Thymus (tissue), 11 donors: ENCODE measurements around the gene CEP83. TPM values are rescaled to one million over a fixed set of nuclear protein-coding genes. Genes with fewer than 3 reads are reported as not detected.

ENCODE experiments used
- DNase-seq, 9 donors: peaks; one replicate each; pipeline ENCODE4 v3.0.0-alpha.2; 2013; ENCODE audit warnings: low spot score in 9 of 9, low read depth in 6 of 9, missing footprints in 1 of 9
- H3K27ac ChIP-seq, 2 donors: one replicate each; pipeline ENCODE4 v1.5.1; 2013; ENCODE audit warnings: control low read depth in 1 of 2, low read depth in 1 of 2, low read length in 1 of 2, mild to moderate bottlenecking in 1 of 2, moderate library complexity in 1 of 2
- H3K27me3 ChIP-seq, 2 donors: one replicate each; pipeline ENCODE4 v1.5.1; 2013; ENCODE audit warnings: low read length in 1 of 2; ENCODE audit not compliant: control insufficient read depth in 2 of 2, insufficient read depth in 1 of 2
- H3K36me3 ChIP-seq, 2 donors: one replicate each; pipeline ENCODE4 v1.5.1; 2013; ENCODE audit warnings: low read length in 1 of 2, mild to moderate bottlenecking in 1 of 2, moderate library complexity in 1 of 2; ENCODE audit not compliant: control insufficient read depth in 2 of 2, insufficient read depth in 2 of 2
- H3K4me1 ChIP-seq, 2 donors: one replicate each; pipeline ENCODE4 v1.5.1; 2013; ENCODE audit warnings: low read length in 2 of 2; ENCODE audit not compliant: control insufficient read depth in 2 of 2, insufficient read depth in 2 of 2
- H3K4me3 ChIP-seq, 2 donors: one replicate each; pipeline ENCODE4 v1.5.1; 2013; ENCODE audit warnings: low read length in 2 of 2, control low read depth in 1 of 2, mild to moderate bottlenecking in 1 of 2
- H3K9me3 ChIP-seq, 2 donors: one replicate each; pipeline ENCODE4 v1.5.1; 2013; ENCODE audit warnings: low read length in 1 of 2, mild to moderate bottlenecking in 1 of 2; ENCODE audit not compliant: control insufficient read depth in 2 of 2, insufficient read depth in 1 of 2
- WGBS: extraction: QIAGEN DNeasy Blood & Tissue Kit; methylation state at CpG from one replicate; pipeline ENCODE4 v1.1.7; 2013; 5-methylcytosine and 5-hydroxymethylcytosine counted together
- polyA plus RNA-seq: library from polyadenylated mRNA; stranded (reverse); fragments of 200-250 nt; gene quantifications from one replicate; pipeline ENCODE4 v1.2.3, GENCODE V29; 2013
- total RNA-seq: library from RNA; stranded (reverse); fragments of 120-200 nt; gene quantifications from one replicate; pipeline ENCODE4 v1.2.4, GENCODE V29; 2013
- donor health status: healthy.

The CEP83 gene
- total and polyA plus RNA-seq, 2 donors = 15.1 TPM

GRCh38 chr12:94309373-94309772 lies 150.3 kb downstream of the CEP83 start:
- DNase-seq = no peak
- Histone ChIP-seq H3K27me3 (no peaks in the 10 kb centered on the region), H3K36me3 (peaks cover 3 to 15% of the 10 kb centered on the region in 2 donors), H3K4me3 (no peak overlapping the region), H3K27ac (no peak overlapping the region), H3K4me1 (no peaks in the 10 kb centered on the region), H3K9me3 (no peaks in the 10 kb centered on the region)
- WGBS = 96% methylated on average over 5 of the region's 5 CpGs

- WGBS = 95% methylated on average over 2 of the region's 2 CpGs
- DNase-seq = no peak
- Histone ChIP-seq H3K36me3 (peaks cover 3 to 16% of the 10 kb centered on the region in 2 donors), H3K27ac (no peak overlapping the region), H3K27me3 (no peaks in the 10 kb centered on the region), H3K4me3 (no peak overlapping the region), H3K4me1 (no peaks in the 10 kb centered on the region), H3K9me3 (no peaks in the 10 kb centered on the region)
Observed at GRCh38 chr12:94308612-94309011, 151.1 kb downstream of the CEP83 start.

- no peak for DNase-seq
- Histone ChIP-seq H3K27me3 (no peaks in the 10 kb centered on the region), H3K36me3 (peaks cover 3 to 16% of the 10 kb centered on the region in 2 donors), H3K4me1 (no peaks in the 10 kb centered on the region), H3K9me3 (no peaks in the 10 kb centered on the region), H3K27ac (no peak overlapping the region), H3K4me3 (no peak overlapping the region)
- 92% methylated on average over 9 of the region's 9 CpGs for WGBS
Observed at GRCh38 chr12:94305130-94305957, 154.3 kb downstream of the CEP83 start.

GRCh38 chr12:94304566-94305061 lies 155.1 kb downstream of the CEP83 start:
- 95% methylated on average over 3 of the region's 3 CpGs for WGBS
- H3K9me3 ChIP-seq = no peaks in the 10 kb centered on the region
- DNase-seq = no peak
- H3K4me1 ChIP-seq = no peaks in the 10 kb centered on the region
- H3K4me3 ChIP-seq = no peak overlapping the region
- no peaks in the 10 kb centered on the region for H3K27me3 ChIP-seq
- H3K36me3 ChIP-seq = peaks cover 3 to 23% of the 10 kb centered on the region in 2 donors
- H3K27ac ChIP-seq = no peak overlapping the region

GRCh38 chr12:94304012-94304411 lies 155.7 kb downstream of the CEP83 start:
- no peak overlapping the region for H3K27ac ChIP-seq
- 98% methylated on average over 1 of the region's 1 CpG for WGBS
- no peak for DNase-seq
- H3K27me3 ChIP-seq = no peaks in the 10 kb centered on the region
- no peaks in the 10 kb centered on the region for H3K9me3 ChIP-seq
- H3K4me3 ChIP-seq = no peak overlapping the region
- no peaks in the 10 kb centered on the region for H3K4me1 ChIP-seq
- peaks cover 3 to 23% of the 10 kb centered on the region in 2 donors for H3K36me3 ChIP-seq

- Histone ChIP-seq H3K27me3 (no peaks in the 10 kb centered on the region), H3K36me3 (peaks cover 4 to 29% of the 10 kb centered on the region in 2 donors), H3K4me1 (no peaks in the 10 kb centered on the region), H3K9me3 (no peaks in the 10 kb centered on the region), H3K27ac (no peak overlapping the region), H3K4me3 (no peak overlapping the region)
- 98% methylated on average over 1 of the region's 1 CpG for WGBS
- DNase-seq = no peak
Observed at GRCh38 chr12:94299846-94300245, 159.8 kb downstream of the CEP83 start.

- Histone ChIP-seq H3K4me3 (no peak overlapping the region), H3K4me1 (no peaks in the 10 kb centered on the region), H3K27ac (no peak overlapping the region), H3K27me3 (no peaks in the 10 kb centered on the region), H3K36me3 (peaks cover 4 to 24% of the 10 kb centered on the region in 2 donors), H3K9me3 (no peaks in the 10 kb centered on the region)
- DNase-seq = no peak
- WGBS = 97% methylated on average over 2 of the region's 2 CpGs
Observed at GRCh38 chr12:94297876-94298505, 161.7 kb downstream of the CEP83 start.

GRCh38 chr12:94297096-94297699 lies 162.5 kb downstream of the CEP83 start:
- H3K36me3 ChIP-seq = peaks cover 4 to 24% of the 10 kb centered on the region in 2 donors
- no peaks in the 10 kb centered on the region for H3K4me1 ChIP-seq
- 98% methylated on average over 6 of the region's 6 CpGs for WGBS
- H3K4me3 ChIP-seq = no peak overlapping the region
- H3K9me3 ChIP-seq = no peaks in the 10 kb centered on the region
- no peak for DNase-seq
- no peak overlapping the region for H3K27ac ChIP-seq
- no peaks in the 10 kb centered on the region for H3K27me3 ChIP-seq

- DNase-seq = no peak
- Histone ChIP-seq H3K4me3 (no peak overlapping the region), H3K27me3 (no peaks in the 10 kb centered on the region), H3K4me1 (no peaks in the 10 kb centered on the region), H3K36me3 (peaks cover 0 to 5% of the 10 kb centered on the region in 2 donors), H3K27ac (no peak overlapping the region), H3K9me3 (no peaks in the 10 kb centered on the region)
- 93% methylated on average over 4 of the region's 4 CpGs for WGBS
Observed at GRCh38 chr12:94290353-94290752, 169.3 kb downstream of the CEP83 start.
